ENCODE measurements around the gene TPCN1. TPM values are rescaled to one million over a fixed set of nuclear protein-coding genes. Genes with fewer than 3 reads are reported as not detected.

Gene TPCN1
- total and polyA plus RNA-seq, 2 of the 8 experiments (the other 6 are each of a cell fraction or from before 2014, with no cell fraction given): 14.9 to 21.4 TPM

- no peak overlapping the region for H3K56ac ChIP-seq (replicated peaks; ENCODE audit: insufficient read length, low read depth, low read length)
- peaks cover 0 to 2% (median 0%) of the 10 kb centered on the region in 4 experiments; a peak in 2 of 8 replicates for H3K36me3 ChIP-seq (ENCODE audit: control insufficient read depth in 2 of 4, insufficient read depth in 4 of 4, low read length in 3 of 4)
- H3K27me3 ChIP-seq (replicated peaks in 1 of 4; ENCODE audit: control insufficient read depth in 3 of 4, extremely low read depth in 1 of 4, insufficient read depth in 3 of 4, low read length in 3 of 4): no peaks in the 10 kb centered on the region
- no peak overlapping the region for H3K14ac ChIP-seq (ENCODE audit: insufficient read length)
- no peak overlapping the region for H3K18ac ChIP-seq (ENCODE audit: extremely low read depth, low read length)
- H3K4me3 ChIP-seq (ENCODE audit: extremely low read depth in 1 of 4, insufficient read depth in 2 of 4, low read depth in 3 of 4, low read length in 4 of 4): no peak overlapping the region
- no peak overlapping the region for H2BK12ac ChIP-seq (ENCODE audit: low read depth, low read length)
- no peak overlapping the region for H2AK5ac ChIP-seq (ENCODE audit: low read depth, low read length)
- no peak overlapping the region for H2BK15ac ChIP-seq (ENCODE audit: low read length)
- H4K8ac ChIP-seq (ENCODE audit: extremely low read depth, insufficient read depth, low read length): no peak overlapping the region
- no peaks in the 10 kb centered on the region for H3K4me1 ChIP-seq (replicated peaks in 1 of 4; ENCODE audit: control insufficient read depth in 3 of 4, insufficient read depth in 4 of 4, low read length in 3 of 4)
- H3K4me2 ChIP-seq (ENCODE audit: insufficient read depth in 1 of 2, low read depth in 2 of 2, low read length in 2 of 2): no peak overlapping the region
- H3K9me3 ChIP-seq (ENCODE audit: insufficient read depth in 2 of 2, low read depth in 1 of 2, low read length in 1 of 2): no peaks in the 10 kb centered on the region
- H3K9ac ChIP-seq (replicated peaks in 1 of 4; ENCODE audit: extremely low read depth in 1 of 4, low read depth in 3 of 4, low read length in 3 of 4): no peak overlapping the region
- no peaks in the 10 kb centered on the region for H3K79me1 ChIP-seq (ENCODE audit: low read depth, low read length)
- no peak overlapping the region for H3K4ac ChIP-seq (replicated peaks; ENCODE audit: insufficient read length, low read depth, low read length)
- no peaks in the 10 kb centered on the region for H3K79me2 ChIP-seq (ENCODE audit: control insufficient read depth in 1 of 2, insufficient read depth in 2 of 2, low read length in 2 of 2)
- no peak overlapping the region for H2BK5ac ChIP-seq (ENCODE audit: low read depth, low read length)
- POLR2A ChIA-PET (ENCODE audit: partially characterized antibody): no interaction called here
- H4K5ac ChIP-seq (ENCODE audit: insufficient read length, low read depth, low read length): no peak overlapping the region
- no peak for DNase-seq (ENCODE audit: low read depth in 1 of 2, low spot score in 2 of 2)
- H4K91ac ChIP-seq (replicated peaks; ENCODE audit: insufficient read length, low read length): no peak overlapping the region
- no peak overlapping the region for H2BK20ac ChIP-seq (ENCODE audit: low read length)
- 88% methylated on average over 8 of the region's 8 CpGs; no CpG with 5 or more reads in 1 of the 2 experiments for WGBS, 2 experiments (ENCODE audit: extremely low coverage in 1 of 2, insufficient coverage in 1 of 2, insufficient read length in 1 of 2, insufficient replicate concordance in 2 of 2, low coverage in 1 of 2, low lambda C conversion rate in 2 of 2, missing lambda C conversion rate in 1 of 2)
- FAIRE-seq: no peak
- no peaks in the 10 kb centered on the region for H3K23me2 ChIP-seq (ENCODE audit: low read depth, low read length)
- no peak overlapping the region for H2AFZ ChIP-seq (ENCODE audit: low read length)
- H3K23ac ChIP-seq (ENCODE audit: insufficient read length): no peak overlapping the region
- CTCF ChIA-PET (ENCODE audit: partially characterized antibody): interaction anchor here (0.6 to 1.5 kb wide), 3 partner anchors 10 to 304 kb away, joined by 3 read pairs; no protein-coding TSS in a partner anchor
- peaks cover 0 to 4% of the 10 kb centered on the region in 2 experiments for H4K20me1 ChIP-seq (replicated peaks in 1 of 2; ENCODE audit: control insufficient read depth in 1 of 2, insufficient read depth in 2 of 2, low read length in 2 of 2)
- H2BK120ac ChIP-seq (replicated peaks; ENCODE audit: low read depth, low read length): no peak overlapping the region
- H3K27ac ChIP-seq (ENCODE audit: low read depth, low read length): no peak overlapping the region
- no peak for TF ChIP-seq TAF1 (IDR thresholded peaks at IDR 0.05; ENCODE audit: low read depth, low read length)
- TF ChIP-seq, protein P1, sequence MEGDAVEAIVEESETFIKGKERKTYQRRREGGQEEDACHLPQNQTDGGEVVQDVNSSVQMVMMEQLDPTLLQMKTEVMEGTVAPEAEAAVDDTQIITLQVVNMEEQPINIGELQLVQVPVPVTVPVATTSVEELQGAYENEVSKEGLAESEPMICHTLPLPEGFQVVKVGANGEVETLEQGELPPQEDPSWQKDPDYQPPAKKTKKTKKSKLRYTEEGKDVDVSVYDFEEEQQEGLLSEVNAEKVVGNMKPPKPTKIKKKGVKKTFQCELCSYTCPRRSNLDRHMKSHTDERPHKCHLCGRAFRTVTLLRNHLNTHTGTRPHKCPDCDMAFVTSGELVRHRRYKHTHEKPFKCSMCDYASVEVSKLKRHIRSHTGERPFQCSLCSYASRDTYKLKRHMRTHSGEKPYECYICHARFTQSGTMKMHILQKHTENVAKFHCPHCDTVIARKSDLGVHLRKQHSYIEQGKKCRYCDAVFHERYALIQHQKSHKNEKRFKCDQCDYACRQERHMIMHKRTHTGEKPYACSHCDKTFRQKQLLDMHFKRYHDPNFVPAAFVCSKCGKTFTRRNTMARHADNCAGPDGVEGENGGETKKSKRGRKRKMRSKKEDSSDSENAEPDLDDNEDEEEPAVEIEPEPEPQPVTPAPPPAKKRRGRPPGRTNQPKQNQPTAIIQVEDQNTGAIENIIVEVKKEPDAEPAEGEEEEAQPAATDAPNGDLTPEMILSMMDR (IDR thresholded peaks at IDR 0.05; ENCODE audit: control extremely low read depth in 1 of 3, insufficient read depth in 1 of 3, low read depth in 1 of 3, low read length in 3 of 3): no peak
- no peak for TF ChIP-seq YY1 (IDR thresholded peaks at IDR 0.05; ENCODE audit: low read depth, low read length)
- TF ChIP-seq BCL11A (IDR thresholded peaks at IDR 0.05; ENCODE audit: low read depth in 2 of 2, low read length in 2 of 2): no peak
- no peak for TF ChIP-seq POU5F1 (IDR thresholded peaks at IDR 0.05; ENCODE audit: low read depth, low read length)
- no peak for TF ChIP-seq POLR2A (IDR thresholded peaks at IDR 0.05; ENCODE audit: control extremely low read depth in 1 of 2, low read depth in 2 of 2, low read length in 2 of 2)
- TF ChIP-seq BACH1 (IDR thresholded peaks at IDR 0.05; ENCODE audit: low read length): no peak
- no peak for TF ChIP-seq USF2 (IDR thresholded peaks at IDR 0.05; ENCODE audit: low read length)
- TF ChIP-seq SUZ12 (IDR thresholded peaks at IDR 0.05; ENCODE audit: low read length): no peak
These were observed 56.9 kb downstream of the TPCN1 start for GRCh38 chr12:113278141-113278540.

All from H1 (cell line).